Measurements from ENCODE around the gene STAC3.

Gene STAC3

GRCh38 chr12:57231276-57232021 lies 19.5 kb downstream of the STAC3 start:
- no peak overlapping the region for H2AFZ ChIP-seq (ENCODE audit: low read length)
- TF ChIP-seq EZH2 (optimal IDR thresholded peaks at IDR 0.05; ENCODE audit: low read depth, low read length) (no peak), CTCF (IDR thresholded peaks at IDR 0.05; ENCODE audit: low read length) (no peak), EZH2phosphoT487 (IDR thresholded peaks at IDR 0.05; ENCODE audit: low read length) (no peak)
- H3K27ac ChIP-seq (ENCODE audit: low read length) = no peak overlapping the region

DNA sequence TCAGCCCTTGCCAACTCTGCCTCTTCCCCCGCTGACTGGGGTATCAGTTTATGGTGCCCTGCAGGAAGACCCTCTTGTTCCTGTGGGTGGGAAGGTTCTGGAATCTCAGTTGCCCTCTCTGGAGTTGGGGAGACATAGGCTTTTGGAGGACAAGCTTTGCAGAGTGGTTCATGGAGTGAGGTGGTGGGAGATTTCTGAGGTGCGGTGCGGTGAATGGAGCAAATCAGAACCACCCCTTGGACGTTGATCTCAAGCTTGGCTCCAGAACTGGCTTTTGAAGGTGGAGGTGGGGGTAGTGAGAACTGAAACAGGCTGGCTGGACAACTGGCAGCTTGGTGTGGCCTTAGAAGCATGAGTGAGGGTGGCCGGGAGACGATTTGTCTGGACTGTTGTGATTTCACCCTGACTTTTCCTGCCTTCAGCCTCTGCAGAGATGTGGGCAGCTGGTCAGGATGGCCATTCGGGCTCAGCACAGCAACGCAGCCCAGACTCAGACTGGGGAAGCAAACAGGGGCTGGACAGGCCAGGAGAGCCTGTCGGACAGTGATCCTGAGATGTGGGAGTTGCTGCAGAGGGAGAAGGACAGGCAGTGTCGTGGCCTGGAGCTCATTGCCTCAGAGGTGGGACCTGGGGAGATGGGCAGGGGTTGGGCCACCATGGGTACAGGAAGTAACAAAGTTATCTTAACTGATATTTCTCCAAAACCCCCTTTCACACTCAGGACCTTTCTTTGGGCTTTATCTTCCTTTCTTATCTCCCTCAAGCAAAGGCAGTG lies 20.4 kb downstream of the STAC3 start:
- DNase-seq = no peak
- Histone ChIP-seq H3K9me2 (replicated peaks; ENCODE audit: insufficient read depth, low read length) (no peaks in the 10 kb centered on the region), H4K20me1 (ENCODE audit: insufficient read depth, low read length) (no peaks in the 10 kb centered on the region), H3K4me1 (ENCODE audit: low read length) (peaks cover 13% of the 10 kb centered on the region), H3K79me2 (ENCODE audit: low read length) (peaks cover 31% of the 10 kb centered on the region), H3F3A (ENCODE audit: insufficient read depth, low read length) (no peaks in the 10 kb centered on the region), H3K27ac (ENCODE audit: low read length) (peak overlapping the region; percentile 79; the same call in 1 of the 2 replicates), H3K9ac (ENCODE audit: low read length) (peak overlapping the region; percentile 90), H3K9me3 (replicated peaks; ENCODE audit: insufficient read depth, low read length) (no peaks in the 10 kb centered on the region), H3K4me3 (ENCODE audit: low read length) (peak overlapping the region; percentile 87), H3K36me3 (replicated peaks; ENCODE audit: insufficient read depth, low read length) (0 out of 2 replicates have a peak, but pooled peaks cover 15% of the 10 kb centered on the region), H2AFZ (ENCODE audit: low read length) (peak overlapping the region; percentile 61; the same call in 1 of the 2 replicates), H3K4me2 (ENCODE audit: low read depth, low read length) (peak overlapping the region; percentile 97), H3K27me3 (replicated peaks; ENCODE audit: insufficient read depth, low read length) (no peaks in the 10 kb centered on the region)
- TF ChIP-seq EZH2 (optimal IDR thresholded peaks at IDR 0.05; ENCODE audit: low read depth, low read length) (no peak), EZH2phosphoT487 (IDR thresholded peaks at IDR 0.05; ENCODE audit: low read length) (no peak), CTCF (IDR thresholded peaks at IDR 0.05; ENCODE audit: low read length) (no peak)

More at GRCh38 chr12:57231276-57232021, 19.5 kb downstream of the STAC3 start:
- Histone ChIP-seq H4K20me1 (ENCODE audit: insufficient read depth, low read length) (no peaks in the 10 kb centered on the region), H3K9me3 (replicated peaks; ENCODE audit: insufficient read depth, low read length) (no peaks in the 10 kb centered on the region), H3K9ac (ENCODE audit: low read length) (peak overlapping the region; percentile 90; the same call in 1 of the 2 replicates), H3K4me2 (ENCODE audit: low read depth, low read length) (peak overlapping the region; percentile 97; the same call in 1 of the 2 replicates), H3K79me2 (ENCODE audit: low read length) (peaks cover 31% of the 10 kb centered on the region), H3K4me1 (ENCODE audit: low read length) (peaks cover 11% of the 10 kb centered on the region), H3K27me3 (replicated peaks; ENCODE audit: insufficient read depth, low read length) (no peaks in the 10 kb centered on the region), H3F3A (ENCODE audit: insufficient read depth, low read length) (no peaks in the 10 kb centered on the region), H3K4me3 (ENCODE audit: low read length) (peak overlapping the region; percentile 87; the same call in 1 of the 2 replicates), H3K9me2 (replicated peaks; ENCODE audit: insufficient read depth, low read length) (no peaks in the 10 kb centered on the region), H3K36me3 (replicated peaks; ENCODE audit: insufficient read depth, low read length) (0 out of 2 replicates have a peak, but pooled peaks cover 15% of the 10 kb centered on the region)
- no peak for DNase-seq

GRCh38 chr12:57229634-57230380 lies 21.2 kb downstream of the STAC3 start, which contains the start of gene SHMT2:
Gene SHMT2, plus strand, starts transcription at chr12:57229711. Its CDS starts 68 bp downstream, at chr12:57229779.
- H3K27me3 ChIP-seq (replicated peaks; ENCODE audit: insufficient read depth, low read length) = peaks cover 4% of the 10 kb centered on the region
- peak within 1 kb of the TSS; percentile 97 for H3K4me2 ChIP-seq (ENCODE audit: low read depth, low read length)
- peak within 1 kb of the TSS; percentile 74 for H2AFZ ChIP-seq (ENCODE audit: low read length)
- peak within 1 kb of the TSS; percentile 79 for H3K27ac ChIP-seq (ENCODE audit: low read length)
- no peak for TF ChIP-seq EZH2phosphoT487 (IDR thresholded peaks at IDR 0.05; ENCODE audit: low read length)
- no peak for TF ChIP-seq CTCF (IDR thresholded peaks at IDR 0.05; ENCODE audit: low read length)
- no peak for TF ChIP-seq EZH2 (optimal IDR thresholded peaks at IDR 0.05; ENCODE audit: low read depth, low read length)
- DNase-seq = peak; percentile 97
- no peaks in the 10 kb centered on the region for H3K9me2 ChIP-seq (replicated peaks; ENCODE audit: insufficient read depth, low read length)
- peaks cover 20% of the 10 kb centered on the region for H3K4me1 ChIP-seq (ENCODE audit: low read length)
- peak within 1 kb of the TSS; percentile 90 for H3K9ac ChIP-seq (ENCODE audit: low read length)
- peaks cover 31% of the 10 kb centered on the region for H3K79me2 ChIP-seq (ENCODE audit: low read length)
- 0 out of 2 replicates have a peak, but pooled peaks cover 15% of the 10 kb centered on the region for H3K36me3 ChIP-seq (replicated peaks; ENCODE audit: insufficient read depth, low read length)
- H3K4me3 ChIP-seq (ENCODE audit: low read length) = peak within 1 kb of the TSS; percentile 87
- H3F3A ChIP-seq (ENCODE audit: insufficient read depth, low read length) = no peaks in the 10 kb centered on the region
- no peaks in the 10 kb centered on the region for H4K20me1 ChIP-seq (ENCODE audit: insufficient read depth, low read length)
- H3K9me3 ChIP-seq (replicated peaks; ENCODE audit: insufficient read depth, low read length) = no peaks in the 10 kb centered on the region

Data from MM.1S (cell line).